ENCODE results near the gene MRPL52. TPM values are rescaled to one million over a fixed set of nuclear protein-coding genes. Genes with fewer than 3 reads are reported as not detected.

Gene MRPL52
- polyA plus RNA-seq, 3 donors = 32.3 to 164 (median 130) TPM

DNA sequence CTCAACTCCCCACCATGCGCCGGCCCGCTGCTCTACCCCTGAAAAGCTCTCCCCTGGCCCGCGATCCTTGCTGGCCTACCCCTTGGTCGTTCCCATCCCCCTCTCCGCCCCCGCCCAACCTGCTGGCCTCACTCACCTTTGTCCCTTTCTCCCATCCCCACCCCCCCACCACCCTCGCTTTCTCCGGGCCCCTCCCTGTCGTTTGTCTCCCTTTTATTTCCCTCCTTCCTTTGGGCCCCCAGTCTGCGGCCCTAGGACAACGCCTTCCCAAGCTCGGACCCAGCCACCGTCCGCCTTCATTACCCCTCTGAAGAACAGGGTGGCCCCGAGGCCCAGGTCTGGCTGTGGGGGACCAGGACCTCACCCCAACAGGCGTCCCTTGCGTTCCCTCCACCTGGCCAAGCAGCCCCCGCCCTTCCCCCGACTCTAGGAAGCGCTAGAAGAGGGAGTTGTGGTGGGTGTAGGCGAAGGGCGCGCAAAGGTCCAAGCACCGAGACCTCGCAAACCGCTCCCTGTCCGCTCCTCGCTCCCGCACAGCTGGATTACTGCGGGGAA is 7.6 kb upstream of the MRPL52 start:
- Mint-ChIP-seq H3K4me3 (peak overlapping the region; percentile 77 to 84), H3K36me3 (peaks cover 2 to 3% of the 10 kb centered on the region in 2 donors), H3K4me1 (peaks cover 57% of the 10 kb centered on the region), H3K27ac (peak overlapping the region; percentile 69 to 94 (median 91)), H3K27me3 (ENCODE audit: low read depth in 3 of 3) (peaks cover 0 to 9% (median 6%) of the 10 kb centered on the region in 3 donors), H3K9me3 (no peaks in the 10 kb centered on the region)
- Histone ChIP-seq H3K4me3 (replicated peaks in 1 of 3; ENCODE audit: low read depth in 2 of 3, low read length in 3 of 3) (peak overlapping the region; percentile 27 to 75 (median 49)), H3K27ac (ENCODE audit: low read depth in 1 of 2, low read length in 2 of 2) (peak overlapping the region; percentile 53 to 79), H4K20me1 (ENCODE audit: insufficient read depth, low read length) (no peaks in the 10 kb centered on the region), H2AFZ (ENCODE audit: insufficient read depth, low read depth, low read length, poor library complexity, severe bottlenecking) (peak overlapping the region; percentile 57), H3K27me3 (ENCODE audit: control insufficient read depth in 2 of 2, insufficient read depth in 2 of 2, low read length in 2 of 2) (no peaks in the 10 kb centered on the region), H3K9me3 (replicated peaks in 1 of 2; ENCODE audit: control insufficient read depth in 1 of 2, insufficient read depth in 1 of 2, low read length in 2 of 2) (no peaks in the 10 kb centered on the region), H3K9ac (ENCODE audit: insufficient read depth, low read length, poor library complexity, severe bottlenecking) (peak overlapping the region; percentile 72), H3K4me2 (replicated peaks; ENCODE audit: extremely low read depth, low read length, poor library complexity, severe bottlenecking) (peak overlapping the region; percentile 81), H3K36me3 (replicated peaks in 1 of 2; ENCODE audit: control insufficient read depth in 1 of 2, insufficient read depth in 2 of 2, low read length in 2 of 2) (no peaks in the 10 kb centered on the region), H3K79me2 (ENCODE audit: insufficient read depth, low read length) (no peaks in the 10 kb centered on the region), H3K4me1 (ENCODE audit: control insufficient read depth in 1 of 2, insufficient read depth in 2 of 2, low read length in 2 of 2) (peaks cover 59 to 71% of the 10 kb centered on the region in 2 donors)
- TF ChIP-seq, protein P1, sequence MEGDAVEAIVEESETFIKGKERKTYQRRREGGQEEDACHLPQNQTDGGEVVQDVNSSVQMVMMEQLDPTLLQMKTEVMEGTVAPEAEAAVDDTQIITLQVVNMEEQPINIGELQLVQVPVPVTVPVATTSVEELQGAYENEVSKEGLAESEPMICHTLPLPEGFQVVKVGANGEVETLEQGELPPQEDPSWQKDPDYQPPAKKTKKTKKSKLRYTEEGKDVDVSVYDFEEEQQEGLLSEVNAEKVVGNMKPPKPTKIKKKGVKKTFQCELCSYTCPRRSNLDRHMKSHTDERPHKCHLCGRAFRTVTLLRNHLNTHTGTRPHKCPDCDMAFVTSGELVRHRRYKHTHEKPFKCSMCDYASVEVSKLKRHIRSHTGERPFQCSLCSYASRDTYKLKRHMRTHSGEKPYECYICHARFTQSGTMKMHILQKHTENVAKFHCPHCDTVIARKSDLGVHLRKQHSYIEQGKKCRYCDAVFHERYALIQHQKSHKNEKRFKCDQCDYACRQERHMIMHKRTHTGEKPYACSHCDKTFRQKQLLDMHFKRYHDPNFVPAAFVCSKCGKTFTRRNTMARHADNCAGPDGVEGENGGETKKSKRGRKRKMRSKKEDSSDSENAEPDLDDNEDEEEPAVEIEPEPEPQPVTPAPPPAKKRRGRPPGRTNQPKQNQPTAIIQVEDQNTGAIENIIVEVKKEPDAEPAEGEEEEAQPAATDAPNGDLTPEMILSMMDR (IDR thresholded peaks at IDR 0.05) = no peak
- DNase-seq = no peak
- 71% methylated on average over 19 of the region's 32 CpGs for WGBS (ENCODE audit: insufficient coverage)
- intact Hi-C loops (cut with micrococcal nuclease) = loop anchor here in 1 of 2 donors (2.0 to 5.0 kb wide), 2 partner anchors 31 to 35 kb away; no protein-coding TSS in a partner anchor

- Histone ChIP-seq H4K20me1 (ENCODE audit: insufficient read depth, low read length) (no peaks in the 10 kb centered on the region), H3K27ac (ENCODE audit: low read depth in 1 of 2, low read length in 2 of 2) (peak overlapping the region; percentile 53 to 79), H3K4me3 (replicated peaks in 1 of 3; ENCODE audit: low read depth in 2 of 3, low read length in 3 of 3) (peak overlapping the region; percentile 27 to 75 (median 49)), H3K4me2 (replicated peaks; ENCODE audit: extremely low read depth, low read length, poor library complexity, severe bottlenecking) (peak overlapping the region; percentile 81), H3K36me3 (replicated peaks in 1 of 2; ENCODE audit: control insufficient read depth in 1 of 2, insufficient read depth in 2 of 2, low read length in 2 of 2) (no peaks in the 10 kb centered on the region), H3K79me2 (ENCODE audit: insufficient read depth, low read length) (no peaks in the 10 kb centered on the region), H3K4me1 (ENCODE audit: control insufficient read depth in 1 of 2, insufficient read depth in 2 of 2, low read length in 2 of 2) (peaks cover 57 to 66% of the 10 kb centered on the region in 2 donors), H3K9me3 (replicated peaks in 1 of 2; ENCODE audit: control insufficient read depth in 1 of 2, insufficient read depth in 1 of 2, low read length in 2 of 2) (no peaks in the 10 kb centered on the region), H3K9ac (ENCODE audit: insufficient read depth, low read length, poor library complexity, severe bottlenecking) (peak overlapping the region; percentile 72), H2AFZ (ENCODE audit: insufficient read depth, low read depth, low read length, poor library complexity, severe bottlenecking) (peak overlapping the region; percentile 57), H3K27me3 (ENCODE audit: control insufficient read depth in 2 of 2, insufficient read depth in 2 of 2, low read length in 2 of 2) (no peaks in the 10 kb centered on the region)
- peaks cover 2 to 9% (median 6%) of the 10 kb centered on the region in 3 donors for H3K27me3 Mint-ChIP-seq (ENCODE audit: low read depth in 3 of 3)
- H3K27ac Mint-ChIP-seq = peak overlapping the region; percentile 85 to 94 (median 91)
- TF ChIP-seq, protein P1 (IDR thresholded peaks at IDR 0.05) = peak; percentile 91
- intact Hi-C loops (cut with micrococcal nuclease) = loop anchor here (1.0 to 5.0 kb wide), 3 partner anchors 30 to 35 kb away; no protein-coding TSS in a partner anchor
- H3K9me3 Mint-ChIP-seq = no peaks in the 10 kb centered on the region
- peak; percentile 58 to 77 (median 74) for DNase-seq
- H3K36me3 Mint-ChIP-seq = peaks cover 2 to 3% of the 10 kb centered on the region in 2 donors
- WGBS (ENCODE audit: insufficient coverage) = under 1% methylated on average over 12 of the region's 34 CpGs
- peak overlapping the region; percentile 77 to 84 for H3K4me3 Mint-ChIP-seq
- peaks cover 54% of the 10 kb centered on the region for H3K4me1 Mint-ChIP-seq
These were observed 7.1 kb upstream of the MRPL52 start for GRCh38 chr14:22822571-22823098.

Measured in CD14-positive monocyte (primary cell).